NT2/D1 (cell line): Measurements from ENCODE around the gene OR6C75.

ENCODE experiments used
- SUZ12 ChIP-seq: IDR thresholded peaks from 2 replicates; pipeline ENCODE4 v1.6.1; 2011; ENCODE audit not compliant: insufficient read length, insufficient read depth; ENCODE audit errors: extremely low read depth
- YY1 ChIP-seq: IDR thresholded peaks from 2 replicates; pipeline ENCODE4 v1.6.1; 2011; ENCODE audit not compliant: insufficient read length, insufficient read depth

DNA sequence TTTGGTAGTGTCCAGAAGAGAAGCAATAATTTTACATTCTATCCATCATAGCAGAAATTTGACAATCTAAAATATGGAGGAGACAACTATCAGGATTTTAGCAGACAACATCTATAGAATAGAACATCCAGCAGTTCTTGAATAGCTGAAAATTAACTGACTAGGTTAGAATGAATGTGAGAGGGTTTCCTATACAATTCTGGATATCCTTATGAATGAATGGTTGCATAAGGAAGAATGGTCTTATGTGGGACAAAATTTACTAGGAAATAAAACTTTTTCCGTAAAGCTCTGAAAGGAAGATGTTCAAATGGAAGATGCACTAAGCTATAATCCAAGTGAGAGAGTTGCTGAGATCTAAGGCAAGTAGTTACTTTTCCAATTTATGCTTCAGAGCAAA is 32.3 kb upstream of the OR6C75 start, which contains the start of gene OR6C3:
- TF ChIP-seq SUZ12 (no peak), YY1 (no peak)
